ENCODE results near the gene HEATR3.
"Not testable (repeated sequence)": the region's sequence is repeated elsewhere in the genome, so short reads cannot be mapped to it uniquely, and the experiment has no call there.

Gene HEATR3

DNA sequence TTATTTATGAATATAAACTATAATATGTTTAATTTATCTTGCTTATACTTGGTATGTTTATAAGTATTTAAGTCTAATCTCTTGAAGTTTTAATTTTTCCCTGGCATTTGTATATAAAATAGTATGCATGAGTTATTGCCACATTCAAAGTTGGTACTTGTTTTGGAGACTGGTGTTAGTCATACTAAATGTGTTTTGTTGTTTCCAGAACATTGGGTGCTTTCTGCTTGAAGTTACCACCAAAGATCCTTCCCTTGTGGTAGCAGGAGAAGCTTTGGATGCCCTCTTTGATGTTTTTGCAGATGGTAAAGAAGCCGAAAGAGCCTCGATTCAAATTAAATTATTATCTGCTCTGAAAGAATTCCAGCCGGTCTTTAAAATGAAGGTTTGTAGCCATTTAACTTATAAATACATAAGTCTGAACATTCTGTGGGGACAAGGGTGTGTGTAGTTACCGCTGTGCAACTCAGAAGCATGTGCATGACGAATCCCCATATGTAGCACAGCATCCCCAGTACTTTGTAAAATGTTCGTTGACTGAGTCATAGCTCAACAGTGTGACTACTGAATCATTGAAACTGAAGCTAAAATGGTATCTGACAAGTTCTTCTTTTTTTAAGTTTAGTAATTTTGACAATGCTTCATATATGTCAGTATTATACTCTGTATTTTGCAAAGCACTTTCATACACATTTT, 36.4 kb downstream of the HEATR3 start:
- peak; percentile 49 to 93 for DNase-seq

DNA sequence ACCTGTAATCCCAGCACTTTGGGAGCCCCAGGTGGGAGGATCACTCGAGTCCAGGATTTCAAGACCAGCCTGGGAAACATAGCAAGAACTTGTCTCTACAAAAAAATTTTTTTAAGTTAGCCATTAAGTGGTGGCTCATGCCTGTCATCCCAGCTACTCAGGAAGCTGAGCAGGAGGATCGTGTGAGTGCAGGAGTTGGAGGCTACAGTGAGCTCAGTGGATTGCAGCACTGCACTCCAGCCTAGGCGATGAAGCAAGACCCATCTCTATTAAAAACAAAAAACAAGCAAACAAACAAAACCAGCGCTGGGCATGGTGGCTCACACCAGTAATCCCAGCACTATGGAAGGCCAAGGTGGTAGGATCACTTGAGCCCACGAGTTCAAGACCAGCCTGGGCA, 38.0 kb downstream of the HEATR3 start:
- peak in 1 of 2 donors; percentile 57 for DNase-seq

DNA sequence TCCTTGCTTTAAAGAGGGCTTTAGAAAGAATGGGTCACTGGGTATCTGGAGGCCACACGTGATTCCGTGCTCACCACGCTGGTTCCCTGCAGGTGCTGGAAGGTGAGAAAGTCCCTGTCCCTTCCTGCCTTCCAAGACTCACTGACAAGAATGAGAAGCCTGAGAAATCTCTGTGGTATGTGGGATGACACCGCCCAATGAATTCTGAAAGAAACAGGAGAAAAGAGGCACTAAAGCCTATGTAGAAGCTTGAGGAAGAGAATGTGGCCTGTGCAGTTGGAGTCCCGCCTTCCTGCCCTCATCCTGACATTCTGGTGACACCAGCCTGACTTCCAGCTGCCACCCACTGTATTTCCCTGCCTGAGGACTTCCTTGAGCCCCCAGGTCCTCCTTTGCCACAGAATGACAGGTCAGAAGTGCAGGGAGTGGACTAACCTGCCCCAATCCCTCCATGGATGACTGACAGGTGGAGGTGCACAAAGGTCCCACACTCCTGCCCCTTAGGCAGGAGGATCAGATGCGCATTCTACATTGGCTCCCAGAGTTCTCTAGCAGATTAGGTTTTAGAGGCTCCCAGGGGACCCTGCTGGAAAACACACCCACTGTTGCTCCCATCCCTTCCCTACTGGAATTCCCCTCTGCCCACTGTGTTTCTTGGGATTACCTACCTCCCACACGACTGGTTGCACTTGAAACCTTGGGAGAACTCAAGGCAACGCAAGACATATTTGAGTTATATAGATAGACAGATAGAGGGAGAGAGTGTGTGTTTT, 48.8 kb downstream of the HEATR3 start:
- peak in 1 of 2 donors; percentile 24 for DNase-seq

DNA sequence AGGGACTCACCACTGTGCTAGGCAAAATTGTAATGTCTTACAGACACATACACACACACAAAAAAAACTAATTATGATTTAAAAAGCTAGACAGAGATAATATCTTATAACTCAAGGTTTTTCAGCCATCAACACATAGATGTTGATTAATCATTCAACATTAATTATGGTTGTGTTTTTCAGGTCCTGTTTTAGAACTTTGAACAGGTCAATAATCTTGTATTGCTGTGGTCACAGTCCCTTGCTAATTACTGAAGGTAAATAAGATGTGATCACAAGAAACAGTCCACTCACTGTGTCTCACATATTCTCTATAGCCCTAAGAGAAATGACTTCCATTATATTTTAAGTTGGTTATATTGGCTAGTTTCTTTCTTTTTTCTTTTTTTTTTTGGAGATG, 54.9 kb downstream of the HEATR3 start:
- DNase-seq: no peak

DNA sequence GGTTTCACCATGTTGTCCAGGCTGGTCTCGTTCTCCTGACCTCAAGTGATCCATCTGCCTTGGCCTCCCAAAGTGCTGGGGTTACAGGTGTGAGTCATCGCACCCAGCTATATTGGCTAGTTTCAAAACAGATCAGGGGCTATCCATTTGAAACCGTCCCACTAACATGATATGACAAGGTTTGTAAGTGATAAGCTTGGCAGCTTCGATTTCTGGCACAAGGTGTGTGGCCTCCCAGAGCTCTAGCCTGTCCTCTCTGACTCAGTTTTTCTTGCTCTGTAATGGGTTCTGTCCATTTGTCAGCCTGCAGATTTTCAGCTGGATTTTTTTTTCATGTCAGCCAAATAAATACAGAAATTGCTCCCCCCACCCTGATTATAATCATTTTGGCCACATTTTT, 55.5 kb downstream of the HEATR3 start:
- DNase-seq: no peak

DNA sequence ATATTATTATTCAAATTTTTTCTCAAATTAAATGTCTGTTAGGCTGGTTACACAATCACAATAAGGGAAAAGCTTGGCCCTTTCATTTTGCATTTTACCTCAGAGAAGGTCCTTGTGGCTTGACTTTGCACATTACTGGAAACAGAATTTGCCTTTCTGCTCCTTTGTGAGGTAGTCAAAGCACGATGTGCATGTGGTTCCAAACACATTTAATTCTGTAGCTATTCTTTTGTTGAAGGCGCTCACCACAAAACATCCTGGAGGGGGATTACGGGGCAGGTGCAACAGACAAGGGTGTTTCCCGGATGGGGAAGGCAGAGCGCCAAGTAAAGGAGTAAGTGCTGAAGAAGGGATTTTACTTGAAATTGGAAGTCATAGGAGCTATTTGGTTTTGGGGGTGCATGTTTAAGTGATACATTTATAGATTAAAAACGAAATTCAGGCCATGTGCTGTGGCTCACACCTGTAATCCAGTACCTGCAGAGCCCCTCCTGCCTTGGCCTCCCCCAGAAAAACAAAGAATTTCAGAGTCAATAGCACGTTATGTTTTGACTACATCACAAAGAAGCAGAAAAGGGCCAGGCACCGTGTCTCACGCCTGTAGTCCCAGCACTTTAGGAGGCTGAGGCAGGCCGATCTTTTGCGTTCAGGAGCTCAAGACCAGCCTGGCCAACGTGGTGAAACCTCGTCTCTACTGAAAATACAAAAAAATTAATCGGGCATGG, 56.1 kb downstream of the HEATR3 start:
- no peak for DNase-seq

DNA sequence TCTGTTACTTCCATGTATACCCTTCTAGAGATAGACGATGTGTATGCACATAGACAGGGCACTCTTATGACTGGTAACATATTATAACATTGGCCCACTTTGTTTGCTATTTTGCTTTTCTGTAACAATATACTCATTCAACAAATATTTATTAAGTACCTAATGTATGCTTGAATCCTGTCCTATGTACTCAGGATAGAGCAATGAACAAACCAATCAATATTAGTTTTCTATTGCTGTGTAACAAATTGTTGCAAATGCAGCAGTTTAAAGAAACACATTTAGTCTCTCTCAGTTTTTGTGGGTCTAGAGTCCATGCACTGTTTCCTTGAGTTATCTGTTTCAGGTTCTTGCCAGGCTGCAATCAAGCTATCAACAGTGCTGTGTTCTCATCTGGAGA, 57.6 kb downstream of the HEATR3 start:
- DNase-seq: no peak

DNA sequence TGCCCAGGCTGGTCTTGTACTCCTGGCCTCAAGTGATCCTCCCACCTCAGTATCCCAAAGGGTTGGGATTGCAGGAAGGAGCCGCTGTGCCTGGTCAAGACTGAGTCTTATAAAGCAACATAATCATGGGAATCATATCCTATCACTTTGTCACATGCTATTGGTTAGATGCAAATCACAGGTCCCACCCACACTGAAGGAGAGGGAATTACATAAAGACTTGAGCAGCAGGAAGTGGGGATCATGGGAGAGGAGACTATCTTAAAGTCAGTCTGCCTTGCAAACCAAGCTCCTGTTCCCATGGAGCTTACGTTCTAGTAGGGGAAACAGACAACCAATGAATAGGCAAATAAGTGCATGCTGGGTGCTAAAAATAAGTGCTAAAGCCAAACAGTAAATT, 59.0 kb downstream of the HEATR3 start:
- DNase-seq: peak in 1 of 2 donors; percentile 44

DNA sequence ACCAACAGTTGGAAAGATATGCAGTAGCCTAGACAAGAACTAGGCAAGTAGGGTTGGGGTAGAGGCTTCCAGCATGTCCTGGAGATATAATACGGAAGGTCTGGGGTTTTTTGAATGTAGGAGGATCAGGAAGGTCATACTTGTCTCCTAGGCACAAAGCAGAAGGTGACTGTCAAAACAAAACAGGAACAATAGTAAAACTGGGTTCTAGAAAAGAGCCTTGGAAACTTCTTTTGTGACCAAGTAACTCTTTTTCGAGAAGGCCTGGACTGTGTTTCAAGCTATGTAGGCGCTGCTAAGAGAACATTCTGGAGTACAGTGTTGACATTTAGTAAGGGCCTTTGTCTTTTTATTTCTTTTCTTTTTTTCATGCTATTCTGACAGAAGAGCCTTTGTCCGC, 60.4 kb downstream of the HEATR3 start:
- peak; percentile 14 to 33 for DNase-seq

DNA sequence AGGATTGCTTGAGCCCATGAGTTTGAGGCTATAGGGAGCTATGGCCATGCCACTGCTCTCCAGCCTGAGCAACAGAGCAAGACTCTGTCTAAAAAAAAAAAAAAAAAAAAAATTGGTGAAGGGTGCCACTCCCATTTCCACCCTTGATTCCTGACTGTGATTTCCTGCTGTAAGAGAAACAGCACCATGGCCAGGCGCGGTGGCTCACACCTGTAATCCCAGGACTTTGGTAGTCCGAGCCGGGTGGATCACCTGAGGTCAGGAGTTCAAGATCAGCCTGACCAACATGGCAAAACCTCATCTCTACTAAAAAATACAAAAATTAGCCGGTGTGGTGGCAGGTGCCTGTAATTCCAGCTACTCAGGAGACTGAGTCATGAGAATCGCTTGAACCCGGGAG, 66.8 kb downstream of the HEATR3 start:
- DNase-seq: not testable (repeated sequence)

DNA sequence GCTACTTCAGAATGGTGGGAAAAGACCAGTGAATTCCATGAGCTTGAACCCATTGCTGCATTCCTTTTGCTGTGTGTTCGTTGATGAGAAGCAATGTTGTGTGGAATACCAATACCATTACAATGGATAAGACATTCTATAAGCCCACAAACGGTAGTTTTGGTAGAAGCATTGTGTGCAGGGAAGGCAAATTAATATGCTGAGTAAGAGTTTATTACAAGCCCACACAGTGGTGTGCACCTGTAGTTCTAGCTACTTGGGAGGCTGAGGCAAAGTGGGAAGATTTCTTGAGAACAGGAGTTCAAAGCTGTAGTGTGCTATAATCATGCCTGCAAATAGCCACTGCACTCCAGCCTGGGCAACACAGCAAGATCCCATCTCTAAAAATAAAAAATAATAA, 67.4 kb downstream of the HEATR3 start:
- DNase-seq: no peak

DNA sequence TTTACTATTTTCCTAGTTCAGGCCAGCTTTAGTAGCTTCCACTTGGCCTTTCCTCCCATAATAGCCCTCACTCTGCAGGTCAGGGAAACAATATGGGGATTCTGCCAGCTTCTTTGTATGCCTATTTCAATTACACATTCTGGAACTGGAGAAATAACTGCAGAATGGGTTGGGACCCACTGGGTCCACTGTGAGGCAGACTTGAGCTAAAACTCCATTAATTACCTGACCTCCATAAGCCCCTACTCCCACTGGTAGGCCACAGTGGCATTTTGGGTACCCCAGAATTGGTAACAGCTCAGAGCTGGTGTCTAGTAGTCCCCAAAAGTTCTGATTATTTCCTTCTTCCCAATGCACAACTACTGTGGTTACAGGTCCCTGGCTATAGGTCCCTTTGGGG, 70.6 kb downstream of the HEATR3 start:
- DNase-seq: no peak

DNA sequence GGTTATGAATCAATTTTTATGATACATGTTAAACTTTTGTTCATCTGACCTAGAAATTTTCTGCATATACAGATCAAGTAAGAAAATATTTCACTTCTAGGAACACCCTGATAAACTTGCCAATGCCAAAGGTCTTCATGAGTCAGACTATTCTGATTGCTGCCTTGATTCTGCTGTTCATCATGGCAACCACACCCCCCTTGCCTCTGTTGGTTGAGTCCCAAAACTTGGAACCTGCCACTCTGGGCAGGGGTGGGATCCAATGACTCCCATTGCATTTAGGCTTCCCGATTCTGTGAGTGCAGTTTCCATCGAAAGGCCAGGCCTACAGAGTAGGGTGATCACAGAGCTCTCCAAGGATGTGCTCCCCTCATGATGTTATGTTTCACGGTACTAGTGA, 71.5 kb downstream of the HEATR3 start:
- DNase-seq: no peak

DNA sequence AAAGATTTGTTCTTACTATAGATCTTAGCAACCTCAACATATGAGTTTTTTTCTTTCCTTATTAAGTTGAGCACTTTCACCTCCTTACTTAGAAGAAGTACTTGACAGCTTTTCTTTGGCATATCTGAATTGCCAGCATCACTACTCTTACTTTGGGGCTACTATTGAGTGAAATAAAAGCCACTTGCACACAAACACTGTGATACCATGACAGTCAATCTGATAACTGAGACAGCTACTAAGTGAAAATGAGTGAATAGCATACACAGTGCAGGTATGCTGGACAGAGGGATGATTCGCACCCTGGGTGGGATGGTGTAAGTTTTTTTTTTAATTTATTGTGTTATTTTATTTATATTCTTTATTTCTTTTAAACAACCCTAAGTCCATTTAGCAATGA, 73.8 kb downstream of the HEATR3 start:
- DNase-seq: no peak

DNA sequence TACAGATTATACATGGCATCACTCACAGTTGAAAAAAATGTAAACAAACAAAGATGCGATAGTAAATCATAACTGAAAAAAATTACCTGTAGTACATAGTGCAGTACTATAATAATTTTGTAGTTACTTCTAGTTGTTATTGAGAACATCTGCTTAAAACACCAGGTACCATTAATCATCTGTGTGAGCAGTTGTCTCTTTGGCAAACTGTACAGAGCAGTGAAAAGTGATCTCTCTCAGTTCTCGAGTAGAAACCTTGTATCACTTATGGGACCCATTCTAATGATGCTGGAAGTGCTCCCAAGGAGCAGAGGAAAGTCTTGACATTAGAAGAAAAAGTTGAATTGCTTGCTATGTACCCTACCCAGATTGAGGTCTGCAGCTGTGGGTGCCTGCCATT, 78.4 kb downstream of the HEATR3 start:
- DNase-seq: no peak

DNA sequence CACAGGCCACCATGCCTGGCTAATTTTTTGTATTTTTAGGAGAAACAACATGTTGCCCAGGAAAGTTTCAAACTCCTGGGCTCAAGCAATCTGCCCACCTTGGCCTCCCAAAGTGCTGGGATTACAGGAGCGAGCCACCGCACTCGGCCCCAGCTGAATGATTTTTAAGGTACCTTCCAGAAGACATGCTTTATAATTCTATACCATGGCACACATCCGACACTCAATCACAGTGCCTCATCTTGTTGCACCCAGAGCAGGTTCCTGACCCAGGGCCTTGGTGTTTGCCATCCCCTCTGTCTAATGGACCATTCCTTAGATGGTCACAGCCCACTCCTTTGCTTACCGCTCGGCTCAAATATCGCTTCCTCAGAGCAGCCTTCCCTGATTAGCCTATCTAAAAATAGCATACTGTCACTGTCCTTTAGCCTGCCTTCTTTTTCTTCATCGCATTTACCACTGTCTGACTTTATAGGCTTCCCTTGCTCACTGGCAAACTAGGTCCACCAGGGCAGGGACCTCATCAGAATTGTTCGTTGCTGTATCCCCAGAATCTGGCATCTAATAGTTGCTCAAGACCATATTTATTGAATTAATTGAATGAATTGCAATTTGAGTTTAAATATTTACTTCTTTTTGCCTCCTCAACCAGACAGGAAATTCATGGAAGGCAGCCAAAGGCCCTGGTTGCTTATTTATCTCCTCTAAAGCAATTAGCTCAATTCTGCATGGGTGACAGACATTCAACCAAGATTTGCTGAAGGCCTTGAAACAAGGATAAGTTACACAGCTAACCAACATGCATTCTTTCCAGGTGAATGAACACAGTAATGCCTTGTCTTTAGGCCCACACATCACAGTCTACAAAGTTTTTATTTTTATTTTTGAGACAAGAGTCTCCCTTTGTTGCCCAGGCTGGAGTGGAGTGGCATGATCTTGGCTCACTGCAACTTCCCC, 81.0 kb downstream of the HEATR3 start:
- no peak for DNase-seq

DNA sequence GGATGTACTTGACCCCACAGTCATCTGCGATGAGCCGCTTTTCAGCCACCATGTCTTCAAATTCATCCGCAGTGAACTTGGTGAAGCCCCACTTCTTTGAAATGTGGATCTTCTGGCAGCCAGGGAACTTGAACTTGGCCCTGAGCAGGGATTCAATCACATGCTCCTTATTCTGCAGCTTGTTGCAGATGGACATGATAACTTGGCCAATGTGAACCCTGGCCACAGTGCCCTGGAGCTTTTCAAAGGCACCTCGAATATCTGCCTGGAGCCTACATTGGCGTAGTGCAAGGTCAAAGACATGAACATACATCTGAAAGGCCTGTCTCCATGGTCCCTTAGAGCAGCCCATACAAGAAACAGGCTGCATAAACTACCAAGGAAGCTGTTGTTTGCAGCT, 85.6 kb downstream of the HEATR3 start:
- DNase-seq: no peak

DNA sequence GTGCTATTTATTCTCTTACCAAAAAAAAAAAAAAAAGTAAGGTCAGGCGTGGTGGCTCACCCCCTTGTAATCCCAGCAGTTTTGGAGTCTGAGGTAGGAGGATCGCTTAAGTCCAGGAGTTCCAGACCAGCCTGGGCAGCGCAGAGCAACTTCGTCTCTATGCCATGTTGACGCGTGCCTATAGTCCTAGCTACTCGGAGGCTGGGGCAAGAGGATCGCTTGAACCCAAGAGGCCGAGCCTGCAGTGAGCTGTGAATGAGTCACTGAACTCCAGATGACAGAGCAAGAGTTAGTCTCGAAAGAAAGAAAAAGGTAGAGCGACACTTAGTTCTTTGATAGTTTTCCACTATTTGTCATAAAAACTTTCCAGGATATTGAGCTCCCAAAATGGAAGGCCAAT, 86.0 kb downstream of the HEATR3 start:
- DNase-seq: no peak

DNA sequence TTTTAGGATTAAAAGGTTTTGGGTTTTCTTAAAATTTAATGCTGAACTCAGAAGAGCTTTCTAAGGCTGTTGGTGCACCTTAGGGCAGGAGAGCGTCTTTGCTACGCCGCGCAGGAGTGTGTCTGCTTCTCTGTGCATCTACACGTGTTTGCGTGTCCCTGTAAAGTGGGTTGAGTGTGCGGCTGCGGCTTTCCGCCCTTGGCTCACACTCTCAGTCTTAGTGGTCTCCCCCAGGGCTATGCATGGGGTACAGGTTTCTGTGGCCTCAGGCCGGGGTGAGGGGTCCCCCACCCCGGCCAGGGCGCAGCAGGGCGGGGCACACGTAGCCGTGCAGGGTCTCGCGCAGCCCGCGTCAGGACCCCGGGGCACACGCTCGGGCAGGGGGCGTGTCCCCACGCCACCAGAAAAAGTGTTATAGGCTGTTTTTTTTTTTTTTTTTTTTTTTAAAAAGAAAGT, 86.6 kb downstream of the HEATR3 start:
- DNase-seq: no peak

DNA sequence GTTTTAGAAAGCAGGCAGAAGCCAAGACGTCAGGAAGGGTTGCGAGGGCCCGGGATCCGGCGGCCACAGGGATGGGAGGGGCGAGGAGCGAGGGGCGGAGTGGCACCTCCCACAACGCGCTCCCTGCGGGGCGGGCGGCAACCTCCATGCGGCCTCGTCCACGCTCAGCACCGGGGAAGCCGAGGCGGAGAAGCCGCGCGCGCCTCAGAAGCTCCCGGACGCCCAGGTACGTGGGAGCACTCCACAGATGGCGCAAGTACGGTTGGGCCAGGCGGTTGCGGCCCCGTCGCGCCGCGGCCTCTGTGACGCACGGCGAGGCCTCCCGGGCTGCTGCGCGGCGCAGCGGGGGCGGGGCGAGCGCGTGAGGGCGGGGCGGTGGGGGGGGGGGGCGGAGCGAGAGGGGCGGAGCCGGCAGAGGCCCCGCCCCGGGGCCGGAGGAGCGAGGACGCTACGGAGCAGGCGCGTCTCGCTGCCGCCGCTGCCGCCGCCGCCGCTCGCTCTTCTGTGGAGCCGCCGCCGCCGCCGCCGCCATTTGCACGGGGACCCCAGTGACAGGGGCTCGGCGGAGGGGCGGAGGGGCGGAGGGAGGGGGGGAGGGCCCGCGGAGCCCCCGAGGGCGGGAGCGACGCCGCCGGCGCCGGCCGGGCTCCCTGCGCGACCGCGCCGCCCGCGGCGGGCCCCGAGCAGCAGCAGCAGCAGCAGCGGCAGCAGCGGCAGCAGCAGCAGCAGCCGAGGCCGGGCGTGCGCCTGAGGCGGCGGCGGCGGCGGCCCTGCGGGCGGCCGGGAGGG, 87.2 kb downstream of the HEATR3 start, which contains the start of gene TENT4B:
TENT4B (plus strand) TSS at position 500 of the 789 bp plus-strand sequence. CDS start 316 bp downstream, outside the sequence.
- DNase-seq: peak; percentile 74 to 76

DNA sequence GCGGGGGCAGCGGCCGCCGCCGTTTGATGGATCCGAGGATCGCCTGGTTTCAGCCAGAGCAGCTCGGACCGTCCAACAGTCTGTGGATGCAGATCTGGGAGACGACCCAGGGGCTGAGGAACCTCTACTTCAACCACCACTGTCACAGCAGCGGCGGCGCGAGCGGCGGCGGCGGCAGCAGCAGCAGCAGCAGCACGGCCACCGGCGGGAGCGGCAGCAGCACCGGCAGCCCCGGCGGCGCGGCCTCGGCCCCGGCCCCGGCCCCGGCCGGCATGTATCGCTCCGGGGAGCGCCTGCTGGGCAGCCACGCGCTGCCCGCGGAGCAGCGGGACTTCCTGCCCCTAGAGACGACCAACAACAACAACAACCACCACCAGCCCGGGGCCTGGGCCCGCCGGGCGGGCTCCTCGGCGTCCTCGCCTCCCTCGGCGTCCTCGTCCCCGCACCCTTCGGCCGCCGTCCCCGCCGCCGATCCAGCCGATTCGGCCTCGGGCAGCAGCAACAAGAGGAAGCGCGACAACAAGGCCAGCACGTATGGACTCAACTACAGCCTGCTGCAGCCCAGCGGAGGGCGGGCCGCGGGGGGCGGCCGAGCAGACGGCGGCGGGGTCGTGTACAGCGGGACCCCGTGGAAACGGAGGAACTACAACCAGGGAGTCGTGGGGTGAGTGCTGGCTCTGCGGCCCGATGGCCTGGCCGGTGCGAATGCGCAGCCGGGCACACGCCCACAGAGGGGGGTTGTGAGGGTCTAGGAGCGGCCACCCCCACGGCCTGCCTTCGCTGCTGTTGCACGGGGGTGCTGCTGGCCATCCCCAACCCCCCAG, 88.0 kb downstream of the HEATR3 start:
- DNase-seq: peak; percentile 27 to 38
